ENCODE results near the gene CAPZB. TPM values are rescaled to one million over a fixed set of nuclear protein-coding genes. Genes with fewer than 3 reads are reported as not detected.
"Not testable (repeated sequence)": the region's sequence is repeated elsewhere in the genome, so short reads cannot be mapped to it uniquely, and the experiment has no call there.

The CAPZB gene
- total RNA-seq, 1 donor: 183 TPM

GRCh38 chr1:19512545-19512944 lies 27.2 kb upstream of the CAPZB start:
- no peak for DNase-seq (ENCODE audit: low read depth)
- TF ChIP-seq CTCF (IDR thresholded peaks at IDR 0.05; ENCODE audit: insufficient read depth, low read depth, low read length): no peak

GRCh38 chr1:19511116-19511515 lies 25.8 kb upstream of the CAPZB start:
- H3K4me3 ChIP-seq (ENCODE audit: low read depth, low read length): no peak overlapping the region
- no peak for TF ChIP-seq CTCF (IDR thresholded peaks at IDR 0.05; ENCODE audit: insufficient read depth, low read depth, low read length)
- no peak for DNase-seq (ENCODE audit: low read depth)

More at GRCh38 chr1:19512545-19512944, 27.2 kb upstream of the CAPZB start:
- no peak overlapping the region for H3K4me3 ChIP-seq (ENCODE audit: low read depth, low read length)

GRCh38 chr1:19509647-19510046 lies 24.3 kb upstream of the CAPZB start:
- not testable (repeated sequence) for H3K4me3 ChIP-seq (ENCODE audit: low read depth, low read length); DNase-seq (ENCODE audit: low read depth)

GRCh38 chr1:19507516-19507915 lies 22.2 kb upstream of the CAPZB start:
- no peak for TF ChIP-seq CTCF (IDR thresholded peaks at IDR 0.05; ENCODE audit: insufficient read depth, low read depth, low read length)
- DNase-seq (ENCODE audit: low read depth): no peak
- no peak overlapping the region for H3K4me3 ChIP-seq (ENCODE audit: low read depth, low read length)

- no peak for DNase-seq (ENCODE audit: low read depth)
Observed at GRCh38 chr1:19505693-19506457, 20.5 kb upstream of the CAPZB start.

GRCh38 chr1:19504796-19505692 lies 19.7 kb upstream of the CAPZB start:
- H3K4me3 ChIP-seq (ENCODE audit: low read depth, low read length): no peak overlapping the region
- peak; percentile 99 for DNase-seq (ENCODE audit: low read depth)
- TF ChIP-seq CTCF (IDR thresholded peaks at IDR 0.05; ENCODE audit: insufficient read depth, low read depth, low read length): no peak

More at GRCh38 chr1:19505693-19506457, 20.5 kb upstream of the CAPZB start:
- no peak overlapping the region for H3K4me3 ChIP-seq (ENCODE audit: low read depth, low read length)
- TF ChIP-seq CTCF (IDR thresholded peaks at IDR 0.05; ENCODE audit: insufficient read depth, low read depth, low read length): no peak

GRCh38 chr1:19502284-19502683 lies 16.9 kb upstream of the CAPZB start:
- H3K4me3 ChIP-seq (ENCODE audit: low read depth, low read length): not testable (repeated sequence)
- DNase-seq (ENCODE audit: low read depth): peak; percentile 66

GRCh38 chr1:19499887-19500286 lies 14.5 kb upstream of the CAPZB start:
- H3K4me3 ChIP-seq (ENCODE audit: low read depth, low read length); DNase-seq (ENCODE audit: low read depth): not testable (repeated sequence)

GRCh38 chr1:19497443-19497842 lies 12.1 kb upstream of the CAPZB start:
- not testable (repeated sequence) for H3K4me3 ChIP-seq (ENCODE audit: low read depth, low read length); DNase-seq (ENCODE audit: low read depth)
